CD4-positive, alpha-beta T cell (primary cell): ENCODE results near the gene DHRS3. TPM values are rescaled to one million over a fixed set of nuclear protein-coding genes. Genes with fewer than 3 reads are reported as not detected.
"Not testable (repeated sequence)": the region's sequence is repeated elsewhere in the genome, so short reads cannot be mapped to it uniquely, and the experiment has no call there.

Source experiments
- ATAC-seq: fragments of 200-7000 bp; cut with Tn5 transposase; one replicate; pipeline ENCODE4 v1.10.0; 2022; ENCODE audit warnings: mild to moderate bottlenecking; ENCODE audit not compliant: poor library complexity
- CTCF ChIA-PET: fragments of 350-600 bp; sonication (Branson Sonifier 250); formaldehyde crosslinking; loops from one replicate; lab custom pipeline; 2021; ENCODE audit warnings: antibody characterized with exemption, inconsistent platforms; lab: Charles Lee
- POLR2A ChIA-PET: fragments of 350-600 bp; sonication (Branson Sonifier 250); formaldehyde crosslinking; loops from one replicate; lab custom pipeline; 2021; ENCODE audit warnings: antibody characterized with exemption, inconsistent platforms; lab: Charles Lee
- DNase-seq, 14 experiments: peaks; one replicate each; pipeline ENCODE4 v3.0.0-alpha.2; 2013 to 2020; ENCODE audit warnings: mixed read lengths in 2 of 14
- H3K27ac ChIP-seq, 2 donors: one replicate each; pipeline versions ENCODE4 v1.5.1 to v1.7.0; 2013; ENCODE audit warnings: low read length in 2 of 2, low read depth in 1 of 2, mild to moderate bottlenecking in 1 of 2
- H3K27me3 ChIP-seq, 2 experiments: 1 replicate in 1 of 2; 2 replicates in 1 of 2; pipeline versions ENCODE4 v1.6.1 to v1.7.0; 2013; ENCODE audit warnings: low read length in 2 of 2, control low read depth in 1 of 2, mild to moderate bottlenecking in 1 of 2, moderate library complexity in 1 of 2; ENCODE audit not compliant: insufficient read depth in 2 of 2, control insufficient read depth in 1 of 2
- H3K36me3 ChIP-seq: one replicate; pipeline ENCODE4 v1.6.1; 2013; ENCODE audit warnings: low read length, control low read depth; ENCODE audit not compliant: insufficient read depth
- H3K4me1 ChIP-seq: one replicate; pipeline ENCODE4 v1.6.1; 2013; ENCODE audit warnings: low read length, control low read depth; ENCODE audit not compliant: insufficient read depth
- H3K4me3 ChIP-seq: one replicate; pipeline ENCODE4 v1.5.1; 2013; ENCODE audit warnings: mild to moderate bottlenecking, low read length, moderate library complexity
- H3K9me3 ChIP-seq, 2 experiments: 1 replicate in 1 of 2; 2 replicates in 1 of 2; pipeline versions ENCODE4 v1.6.1 to v1.7.0; 2013; ENCODE audit warnings: low read length in 2 of 2, mild to moderate bottlenecking in 2 of 2, control low read depth in 1 of 2, moderate library complexity in 1 of 2; ENCODE audit not compliant: control insufficient read depth in 1 of 2, insufficient read depth in 1 of 2
- H3K27ac Mint-ChIP-seq: one replicate; pipeline ENCODE4 v1.8.0; 2020; ENCODE audit warnings: mixed read lengths
- H3K27me3 Mint-ChIP-seq: one replicate; pipeline ENCODE4 v1.8.0; 2021; ENCODE audit warnings: mixed read lengths
- H3K36me3 Mint-ChIP-seq: one replicate; pipeline ENCODE4 v1.8.0; 2021; ENCODE audit warnings: low read depth, mixed read lengths
- H3K4me1 Mint-ChIP-seq: one replicate; pipeline ENCODE4 v1.8.0; 2021; ENCODE audit warnings: low read depth, mixed read lengths
- H3K4me3 Mint-ChIP-seq: one replicate; pipeline ENCODE4 v1.8.0; 2020; ENCODE audit warnings: mild to moderate bottlenecking, mixed read lengths
- H3K9me3 Mint-ChIP-seq: one replicate; pipeline ENCODE4 v1.8.0; 2020; ENCODE audit warnings: mixed read lengths
- CTCF ChIP-seq: fragments of 200-600 bp; IDR thresholded peaks from one replicate; pipeline ENCODE4 v1.8.0; 2022; ENCODE audit warnings: antibody characterized with exemption, mild to moderate bottlenecking
- intact Hi-C, 2 experiments: fragments of 100-400 bp; cut with DNase I in 1 of 2; cut with micrococcal nuclease in 1 of 2; formaldehyde crosslinking; loops; one replicate each; pipeline versions ENCODE4 v1.15.1 to v1.9.0; 2023 to 2025; cut with DNase I, micrococcal nuclease
- total RNA-seq, 174 experiments: library from RNA in 2 of 174; stranded (reverse) in 2 of 174; gene quantifications; one replicate each; pipeline ENCODE4 v1.2.3 and lab custom pipeline; 2021 to 2026

DHRS3 gene
- total RNA-seq, 2 experiments from 2014 or later: 102 to 108 TPM

- intact Hi-C loops: no loop called here
- no peak for TF ChIP-seq CTCF
- H3K9me3 Mint-ChIP-seq: peaks cover 2% of the 10 kb centered on the region
- no peak for ATAC-seq
- DNase-seq: no peak
- no peak overlapping the region for H3K27ac Mint-ChIP-seq
- H3K4me1 Mint-ChIP-seq: peaks cover 5% of the 10 kb centered on the region
- Histone ChIP-seq H3K4me1 (no peaks in the 10 kb centered on the region), H3K9me3 (peaks cover 0 to 13% of the 10 kb centered on the region in 2 experiments), H3K27me3 (no peaks in the 10 kb centered on the region), H3K27ac (no peak overlapping the region), H3K4me3 (no peak overlapping the region), H3K36me3 (no peaks in the 10 kb centered on the region)
- ChIA-PET POLR2A (no interaction called here), CTCF (no interaction called here)
- no peaks in the 10 kb centered on the region for H3K27me3 Mint-ChIP-seq
- no peak overlapping the region for H3K4me3 Mint-ChIP-seq
- H3K36me3 Mint-ChIP-seq: peaks cover 27% of the 10 kb centered on the region
These were observed 77.3 kb downstream of the DHRS3 start for GRCh38 chr1:12540580-12541273.

GRCh38 chr1:12539705-12540579 is 78.1 kb downstream of the DHRS3 start:
- peaks cover 2% of the 10 kb centered on the region for H3K9me3 Mint-ChIP-seq
- peaks cover 0 to 13% of the 10 kb centered on the region in 2 experiments for H3K9me3 ChIP-seq
- H3K27me3 Mint-ChIP-seq: no peaks in the 10 kb centered on the region
- DNase-seq (no peak), ATAC-seq (no peak)
- H3K4me3 Mint-ChIP-seq: no peak overlapping the region
- peaks cover 5% of the 10 kb centered on the region for H3K4me1 Mint-ChIP-seq
- peaks cover 33% of the 10 kb centered on the region for H3K36me3 Mint-ChIP-seq
- ChIA-PET POLR2A (no interaction called here), CTCF (no interaction called here)
- no peak overlapping the region for H3K4me3 ChIP-seq
- intact Hi-C loops: no loop called here
- H3K36me3 ChIP-seq: no peaks in the 10 kb centered on the region
- no peaks in the 10 kb centered on the region for H3K4me1 ChIP-seq
- TF ChIP-seq CTCF: no peak
- no peaks in the 10 kb centered on the region for H3K27me3 ChIP-seq
- H3K27ac ChIP-seq: no peak overlapping the region
- H3K27ac Mint-ChIP-seq: no peak overlapping the region

DNA sequence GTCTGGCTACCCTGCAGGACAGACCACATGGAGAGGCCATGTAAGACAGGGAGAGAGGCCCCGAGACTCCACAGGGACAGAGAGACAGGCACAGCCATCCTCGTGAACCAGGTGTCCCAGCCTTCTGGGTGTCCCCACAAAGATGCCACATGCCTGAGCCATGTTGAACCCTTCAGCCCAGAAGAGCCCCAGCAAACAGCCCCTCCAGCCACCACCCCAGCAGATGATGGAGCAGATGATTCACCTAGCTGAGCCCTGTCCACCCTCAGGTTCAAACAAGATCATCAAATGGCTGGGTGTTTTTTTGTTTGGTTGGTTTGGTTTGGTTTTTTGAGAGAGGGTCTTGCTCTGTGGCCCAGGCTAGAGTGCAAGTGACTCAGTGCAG is 78.7 kb downstream of the DHRS3 start:
- ATAC-seq (no peak), DNase-seq (no peak)
- H3K9me3 Mint-ChIP-seq: peaks cover 2% of the 10 kb centered on the region
- Histone ChIP-seq H3K9me3 (peaks cover 0 to 13% of the 10 kb centered on the region in 2 experiments), H3K4me1 (no peaks in the 10 kb centered on the region), H3K27ac (no peak overlapping the region), H3K27me3 (no peaks in the 10 kb centered on the region), H3K4me3 (no peak overlapping the region), H3K36me3 (no peaks in the 10 kb centered on the region)
- intact Hi-C loops: no loop called here
- no peaks in the 10 kb centered on the region for H3K27me3 Mint-ChIP-seq
- H3K36me3 Mint-ChIP-seq: peaks cover 33% of the 10 kb centered on the region
- peaks cover 5% of the 10 kb centered on the region for H3K4me1 Mint-ChIP-seq
- no peak overlapping the region for H3K4me3 Mint-ChIP-seq
- no peak overlapping the region for H3K27ac Mint-ChIP-seq
- no peak for TF ChIP-seq CTCF
- ChIA-PET CTCF (no interaction called here), POLR2A (no interaction called here)

DNA sequence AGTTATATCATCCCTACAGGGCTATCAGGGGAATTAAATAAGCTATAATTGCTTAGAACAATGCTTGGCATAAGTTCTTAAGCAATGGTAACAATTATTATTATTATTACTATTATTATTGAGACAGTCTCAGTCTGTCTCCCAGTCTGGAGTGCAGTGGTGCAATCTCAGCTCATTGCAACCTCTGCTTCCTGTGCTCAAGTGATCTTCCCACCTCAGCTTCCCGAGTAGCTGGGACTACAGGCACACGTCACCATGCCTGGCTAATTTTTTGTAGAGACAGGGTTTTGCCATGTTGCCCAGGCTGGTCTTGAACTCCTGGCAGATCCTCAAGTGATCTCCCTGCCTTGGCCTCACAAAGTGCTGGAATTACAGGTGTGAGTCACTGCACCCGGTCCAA is 79.5 kb downstream of the DHRS3 start:
- H3K36me3 ChIP-seq, H3K27me3 Mint-ChIP-seq, H3K4me3 Mint-ChIP-seq, intact Hi-C loops, H3K4me1 ChIP-seq, H3K27ac Mint-ChIP-seq, H3K4me1 Mint-ChIP-seq, CTCF ChIA-PET, H3K27me3 ChIP-seq, DNase-seq, H3K27ac ChIP-seq, ATAC-seq, H3K4me3 ChIP-seq, H3K9me3 Mint-ChIP-seq: not testable (repeated sequence)
- peaks cover 0 to 13% of the 10 kb centered on the region in 2 experiments for H3K9me3 ChIP-seq
- H3K36me3 Mint-ChIP-seq: peaks cover 37% of the 10 kb centered on the region
- POLR2A ChIA-PET: interaction anchor here (1.3 kb wide), 1 partner anchor 18 kb away, joined by 3 read pairs; no protein-coding TSS in a partner anchor
